HCT116 (cell line): ENCODE results near the gene CTSL. TPM values are rescaled to one million over a fixed set of nuclear protein-coding genes. Genes with fewer than 3 reads are reported as not detected.

Experiments
- ATAC-seq: fragments of 200-7000 bp; cut with Tn5 transposase; 2 replicates; pipeline ENCODE4 v1.9.1; 2020; ENCODE audit warnings: mild to moderate bottlenecking, moderate library complexity
- BruUV-seq: library from RNA; stranded (reverse); fragments of 400-500 nt; replicated peaks from 2 replicates; lab custom pipeline; 2021; lab: Mats Ljungman, UMichigan
- CTCF ChIA-PET: fragments of 300-600 bp; sonication (Branson Sonifier 250); formaldehyde crosslinking; loops from one replicate; lab custom pipeline; 2021; ENCODE audit warnings: antibody characterized with exemption; lab: Charles Lee
- POLR2A ChIA-PET: fragments of 300-600, 350-600 bp; sonication (Branson Sonifier 250); formaldehyde crosslinking; loops from one replicate; lab custom pipeline; 2021; ENCODE audit warnings: antibody characterized with exemption; lab: Charles Lee
- RAD21 ChIA-PET, 2 experiments: fragments of 300-600 bp; sonication (Branson Sonifier 250); formaldehyde crosslinking; loops; one replicate each; lab custom pipeline; 2023; ENCODE audit warnings: low total read pairs in 2 of 2; ENCODE audit not compliant: uncharacterized antibody in 2 of 2, unreplicated experiment in 2 of 2, low non-redundant PET in 1 of 2; lab: Charles Lee
- DNase-seq: peaks from one replicate; pipeline ENCODE4 v3.0.0-alpha.2; 2010; ENCODE audit warnings: low read depth, low spot score
- H2AFZ ChIP-seq: fragments of 200-600 bp; shearing (Covaris generic), sonication (generic); 2 replicates; pipeline ENCODE4 v1.6.1; 2017; ENCODE audit warnings: low read depth, mixed run types, mixed read lengths, antibody characterized with exemption, low read length; ENCODE audit not compliant: poor library complexity, severe bottlenecking
- H3K27ac ChIP-seq: 2 replicates; pipeline ENCODE4 v1.5.1; 2012; ENCODE audit warnings: low read depth, low read length
- H3K27me3 ChIP-seq: fragments of 200-600 bp; sonication (generic); 2 replicates; pipeline ENCODE4 v1.6.1; 2016; ENCODE audit warnings: mixed run types, low read length, mixed read lengths; ENCODE audit not compliant: insufficient read depth
- H3K36me3 ChIP-seq, 2 experiments: fragments of 200-500 bp in 1 of 2; fragments of 200-600 bp in 1 of 2; sonication (Bioruptor generic) in 1 of 2; sonication (generic) in 1 of 2; 2 replicates each; pipeline versions ENCODE4 v1.5.1 to v1.6.1; 2014 to 2016; ENCODE audit warnings: low read length in 2 of 2, inconsistent platforms in 1 of 2, mixed read lengths in 1 of 2, mixed run types in 1 of 2; ENCODE audit not compliant: insufficient read depth in 2 of 2, control insufficient read depth in 1 of 2
- H3K4me1 ChIP-seq, 2 experiments: fragments of 200-600 bp in 1 of 2; sonication (generic) in 1 of 2; 2 replicates each; pipeline versions ENCODE4 v1.5.1 to v1.6.1; 2012 to 2017; ENCODE audit warnings: low read length in 2 of 2, inconsistent platforms in 1 of 2, mild to moderate bottlenecking in 1 of 2, mixed read lengths in 1 of 2, mixed run types in 1 of 2, moderate library complexity in 1 of 2; ENCODE audit not compliant: insufficient read depth in 2 of 2, control insufficient read depth in 1 of 2
- H3K4me2 ChIP-seq: fragments of 200-600 bp; sonication (generic); 2 replicates; pipeline ENCODE4 v1.6.1; 2017; ENCODE audit warnings: mixed run types, low read length, mixed read lengths
- H3K4me3 ChIP-seq, 2 experiments: fragments of 200-600 bp in 1 of 2; sonication (generic) in 1 of 2; replicated peaks in 1 of 2; 2 replicates each; pipeline ENCODE4 v1.5.1; 2011 to 2016; ENCODE audit warnings: low read length in 2 of 2, control low read depth in 1 of 2, low read depth in 1 of 2, mild to moderate bottlenecking in 1 of 2, mixed read lengths in 1 of 2, mixed run types in 1 of 2
- H3K79me2 ChIP-seq: fragments of 200-600 bp; sonication (generic); 2 replicates; pipeline ENCODE4 v1.6.1; 2017; ENCODE audit warnings: mild to moderate bottlenecking, mixed run types, low read length, moderate library complexity, mixed read lengths; ENCODE audit not compliant: insufficient read depth
- H3K9ac ChIP-seq: fragments of 200-600 bp; sonication (generic); 2 replicates; pipeline ENCODE4 v1.6.1; 2016; ENCODE audit warnings: low read length, mixed read lengths
- H3K9me2 ChIP-seq: fragments of 200-600 bp; sonication (generic), shearing (Covaris generic); 2 replicates; pipeline ENCODE4 v1.6.1; 2017; ENCODE audit warnings: mixed run types, mild to moderate bottlenecking, moderate library complexity; ENCODE audit not compliant: insufficient read depth
- H3K9me3 ChIP-seq, 2 experiments: fragments of 200-500 bp in 1 of 2; fragments of 200-600 bp in 1 of 2; sonication (Bioruptor generic) in 1 of 2; sonication (generic) in 1 of 2; 2 replicates each; pipeline ENCODE4 v1.6.1; 2014 to 2017; ENCODE audit warnings: low read length in 2 of 2, mixed read lengths in 2 of 2, inconsistent platforms in 1 of 2, low read depth in 1 of 2, mild to moderate bottlenecking in 1 of 2, mixed run types in 1 of 2, moderate library complexity in 1 of 2; ENCODE audit not compliant: control insufficient read depth in 1 of 2, insufficient read depth in 1 of 2
- H4K20me1 ChIP-seq: fragments of 200-600 bp; sonication (generic), shearing (Covaris generic); 2 replicates; pipeline ENCODE4 v1.6.1; 2017; ENCODE audit warnings: mixed run types, mild to moderate bottlenecking, moderate library complexity; ENCODE audit not compliant: insufficient read depth
- CEBPB ChIP-seq: IDR thresholded peaks from 2 replicates; pipeline ENCODE4 v1.6.1; 2012; ENCODE audit warnings: low read depth
- EGR1 ChIP-seq: IDR thresholded peaks from 2 replicates; pipeline ENCODE4 v1.6.1; 2012; ENCODE audit warnings: low read depth
- ELF1 ChIP-seq: IDR thresholded peaks from 2 replicates; pipeline ENCODE4 v1.6.1; 2012; ENCODE audit warnings: low read depth, borderline replicate concordance
- EZH2phosphoT487 ChIP-seq: fragments of 200-600 bp; IDR thresholded peaks from 2 replicates; pipeline ENCODE4 v1.6.1; 2018; ENCODE audit warnings: antibody characterized with exemption, borderline replicate concordance
- FOSL1 ChIP-seq: IDR thresholded peaks from 2 replicates; pipeline ENCODE4 v1.6.1; 2012; ENCODE audit warnings: low read depth
- JUND ChIP-seq: IDR thresholded peaks from 2 replicates; pipeline ENCODE4 v1.6.1; 2012
- POLR2A ChIP-seq: IDR thresholded peaks from 2 replicates; pipeline ENCODE4 v1.7.0; 2011; ENCODE audit warnings: borderline replicate concordance; ENCODE audit not compliant: insufficient read depth, insufficient read length; ENCODE audit errors: extremely low read depth
- RAD21 ChIP-seq: IDR thresholded peaks from 2 replicates; pipeline ENCODE4 v1.6.1; 2012; ENCODE audit warnings: low read depth, mild to moderate bottlenecking
- SP1 ChIP-seq: IDR thresholded peaks from 2 replicates; pipeline ENCODE4 v1.6.1; 2012; ENCODE audit warnings: low read depth
- SRF ChIP-seq: IDR thresholded peaks from 2 replicates; pipeline ENCODE4 v1.6.1; 2012; ENCODE audit warnings: low read depth
- ZNF274 ChIP-seq: fragments of 200-500 bp; sonication (Bioruptor generic); IDR thresholded peaks from 2 replicates; pipeline ENCODE4 v1.6.1; 2014; ENCODE audit warnings: mild to moderate bottlenecking, low read depth, low read length, inconsistent platforms
- intact Hi-C: fragments of 100-400 bp; cut with micrococcal nuclease; formaldehyde crosslinking; loops from 2 replicates; pipeline ENCODE4 v1.10.0; 2022
- total RNA-seq: library from RNA; stranded (reverse); gene quantifications from one replicate; pipeline ENCODE4 v1.2.1, GENCODE V29; 2021; ENCODE audit not compliant: unreplicated experiment
- TF ChIP-seq, protein P1 (sequence below): IDR thresholded peaks from 2 replicates; pipeline ENCODE4 v1.6.1; 2012
- TF ChIP-seq, protein P2 (sequence below), 3 experiments: fragments of 200-600 bp in 1 of 3; sonication (generic) in 1 of 3; IDR thresholded peaks in 2 of 3; conservative IDR thresholded peaks in 1 of 3; 2 replicates each; pipeline ENCODE4 v1.5.1; 2012 to 2017; ENCODE audit warnings: low read depth in 2 of 3, low read length in 2 of 3, antibody characterized with exemption in 1 of 3, borderline replicate concordance in 1 of 3, control low read depth in 1 of 3, mild to moderate bottlenecking in 1 of 3, mixed read lengths in 1 of 3, mixed run types in 1 of 3, moderate library complexity in 1 of 3; ENCODE audit not compliant: insufficient read depth in 1 of 3
- TF ChIP-seq, protein P3 (sequence below): IDR thresholded peaks from 2 replicates; pipeline ENCODE4 v1.6.1; 2012; ENCODE audit warnings: low read depth

Gene CTSL
- total RNA-seq, 1 experiment from 2014 or later = 63.1 TPM

DNA sequence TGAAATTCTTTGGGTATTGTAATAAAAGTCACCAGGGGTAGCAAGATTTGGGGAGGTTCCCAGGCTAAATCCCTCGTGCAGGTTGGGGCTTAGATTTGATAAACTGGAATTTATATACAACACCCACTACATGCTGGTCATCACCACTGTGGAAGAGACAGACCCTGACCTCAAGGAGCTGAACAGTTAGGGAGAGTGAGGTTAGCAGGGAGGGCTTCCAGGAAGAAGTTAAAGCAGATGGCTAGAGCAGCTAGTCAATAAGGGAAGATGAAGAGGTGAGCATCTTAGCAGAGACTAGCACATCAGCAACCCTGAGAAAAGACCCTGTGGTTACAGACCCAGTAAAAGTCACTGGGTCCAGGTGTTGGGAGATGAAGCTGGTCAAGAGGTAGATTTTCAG is 6.4 kb downstream of the CTSL start:
- ChIA-PET CTCF (no interaction called here), RAD21 (no interaction called here), POLR2A (no interaction called here)
- H3K27me3 ChIP-seq = no peaks in the 10 kb centered on the region
- H3K4me3 ChIP-seq = no peak overlapping the region
- ATAC-seq (no peak), DNase-seq (no peak)
- H4K20me1 ChIP-seq = no peaks in the 10 kb centered on the region
- H3K36me3 ChIP-seq = peaks cover 10 to 20% of the 10 kb centered on the region in 2 experiments; a peak in 2 of 4 replicates
- no peak overlapping the region for H3K4me2 ChIP-seq
- H3K27ac ChIP-seq = no peak overlapping the region
- no TSS peak for BruUV-seq
- H3K9me2 ChIP-seq = no peaks in the 10 kb centered on the region
- no peak overlapping the region for H2AFZ ChIP-seq
- intact Hi-C loops = no loop called here
- H3K9me3 ChIP-seq = no peaks in the 10 kb centered on the region
- no peak overlapping the region for H3K9ac ChIP-seq
- H3K79me2 ChIP-seq = no peaks in the 10 kb centered on the region
- peaks cover under 1 to 4% of the 10 kb centered on the region in 2 experiments; a peak in 2 of 4 replicates for H3K4me1 ChIP-seq
- no peak for TF ChIP-seq ZNF274
- TF ChIP-seq, all 23 proteins: peak for 0

DNA sequence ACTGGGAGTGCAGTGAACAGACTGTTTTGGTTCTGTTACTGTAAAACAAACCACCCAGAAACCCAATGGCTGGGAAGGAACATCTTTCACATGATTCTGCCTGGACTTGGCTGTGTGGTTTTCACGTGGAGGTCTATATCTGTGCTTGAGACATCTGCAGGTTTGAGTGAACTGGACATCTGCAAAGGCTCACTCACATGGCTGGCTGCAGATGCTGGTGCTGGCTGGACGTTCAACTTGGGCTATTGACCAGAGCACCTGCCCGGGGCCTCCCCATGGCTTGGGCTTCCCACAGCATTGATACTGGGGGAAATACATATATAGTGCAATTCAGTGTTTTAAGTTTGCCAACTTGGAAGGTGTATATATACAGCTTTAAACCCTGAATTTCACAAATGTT is 6.8 kb downstream of the CTSL start:
- TF ChIP-seq CEBPB (no peak), JUND (no peak), POLR2A (no peak), SRF (no peak), ZNF274 (no peak), EGR1 (no peak), ELF1 (no peak), RAD21 (no peak), EZH2phosphoT487 (no peak), SP1 (no peak), FOSL1 (no peak)
- TF ChIP-seq, protein P1, sequence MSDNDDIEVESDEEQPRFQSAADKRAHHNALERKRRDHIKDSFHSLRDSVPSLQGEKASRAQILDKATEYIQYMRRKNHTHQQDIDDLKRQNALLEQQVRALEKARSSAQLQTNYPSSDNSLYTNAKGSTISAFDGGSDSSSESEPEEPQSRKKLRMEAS = no peak
- TF ChIP-seq, protein P2, sequence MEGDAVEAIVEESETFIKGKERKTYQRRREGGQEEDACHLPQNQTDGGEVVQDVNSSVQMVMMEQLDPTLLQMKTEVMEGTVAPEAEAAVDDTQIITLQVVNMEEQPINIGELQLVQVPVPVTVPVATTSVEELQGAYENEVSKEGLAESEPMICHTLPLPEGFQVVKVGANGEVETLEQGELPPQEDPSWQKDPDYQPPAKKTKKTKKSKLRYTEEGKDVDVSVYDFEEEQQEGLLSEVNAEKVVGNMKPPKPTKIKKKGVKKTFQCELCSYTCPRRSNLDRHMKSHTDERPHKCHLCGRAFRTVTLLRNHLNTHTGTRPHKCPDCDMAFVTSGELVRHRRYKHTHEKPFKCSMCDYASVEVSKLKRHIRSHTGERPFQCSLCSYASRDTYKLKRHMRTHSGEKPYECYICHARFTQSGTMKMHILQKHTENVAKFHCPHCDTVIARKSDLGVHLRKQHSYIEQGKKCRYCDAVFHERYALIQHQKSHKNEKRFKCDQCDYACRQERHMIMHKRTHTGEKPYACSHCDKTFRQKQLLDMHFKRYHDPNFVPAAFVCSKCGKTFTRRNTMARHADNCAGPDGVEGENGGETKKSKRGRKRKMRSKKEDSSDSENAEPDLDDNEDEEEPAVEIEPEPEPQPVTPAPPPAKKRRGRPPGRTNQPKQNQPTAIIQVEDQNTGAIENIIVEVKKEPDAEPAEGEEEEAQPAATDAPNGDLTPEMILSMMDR (IDR thresholded peaks at IDR 0.05 in 2 of 3, conservative IDR thresholded peaks at IDR 0.05 in 1 of 3; ENCODE audit: borderline replicate concordance in 1 of 3, insufficient read depth in 1 of 3, low read depth in 2 of 3, low read length in 2 of 3) = no peak
- TF ChIP-seq, protein P3, sequence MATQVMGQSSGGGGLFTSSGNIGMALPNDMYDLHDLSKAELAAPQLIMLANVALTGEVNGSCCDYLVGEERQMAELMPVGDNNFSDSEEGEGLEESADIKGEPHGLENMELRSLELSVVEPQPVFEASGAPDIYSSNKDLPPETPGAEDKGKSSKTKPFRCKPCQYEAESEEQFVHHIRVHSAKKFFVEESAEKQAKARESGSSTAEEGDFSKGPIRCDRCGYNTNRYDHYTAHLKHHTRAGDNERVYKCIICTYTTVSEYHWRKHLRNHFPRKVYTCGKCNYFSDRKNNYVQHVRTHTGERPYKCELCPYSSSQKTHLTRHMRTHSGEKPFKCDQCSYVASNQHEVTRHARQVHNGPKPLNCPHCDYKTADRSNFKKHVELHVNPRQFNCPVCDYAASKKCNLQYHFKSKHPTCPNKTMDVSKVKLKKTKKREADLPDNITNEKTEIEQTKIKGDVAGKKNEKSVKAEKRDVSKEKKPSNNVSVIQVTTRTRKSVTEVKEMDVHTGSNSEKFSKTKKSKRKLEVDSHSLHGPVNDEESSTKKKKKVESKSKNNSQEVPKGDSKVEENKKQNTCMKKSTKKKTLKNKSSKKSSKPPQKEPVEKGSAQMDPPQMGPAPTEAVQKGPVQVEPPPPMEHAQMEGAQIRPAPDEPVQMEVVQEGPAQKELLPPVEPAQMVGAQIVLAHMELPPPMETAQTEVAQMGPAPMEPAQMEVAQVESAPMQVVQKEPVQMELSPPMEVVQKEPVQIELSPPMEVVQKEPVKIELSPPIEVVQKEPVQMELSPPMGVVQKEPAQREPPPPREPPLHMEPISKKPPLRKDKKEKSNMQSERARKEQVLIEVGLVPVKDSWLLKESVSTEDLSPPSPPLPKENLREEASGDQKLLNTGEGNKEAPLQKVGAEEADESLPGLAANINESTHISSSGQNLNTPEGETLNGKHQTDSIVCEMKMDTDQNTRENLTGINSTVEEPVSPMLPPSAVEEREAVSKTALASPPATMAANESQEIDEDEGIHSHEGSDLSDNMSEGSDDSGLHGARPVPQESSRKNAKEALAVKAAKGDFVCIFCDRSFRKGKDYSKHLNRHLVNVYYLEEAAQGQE = no peak
- Histone ChIP-seq H3K27ac (no peak overlapping the region), H3K4me3 (no peak overlapping the region), H3K27me3 (no peaks in the 10 kb centered on the region), H3K9me3 (no peaks in the 10 kb centered on the region), H3K36me3 (peaks cover 10 to 18% of the 10 kb centered on the region in 2 experiments; a peak in 2 of 4 replicates), H3K9me2 (no peaks in the 10 kb centered on the region), H4K20me1 (no peaks in the 10 kb centered on the region), H3K4me2 (no peak overlapping the region), H2AFZ (no peak overlapping the region), H3K79me2 (no peaks in the 10 kb centered on the region), H3K9ac (no peak overlapping the region), H3K4me1 (0 out of 4 replicates have a peak, but pooled peaks cover 0 to under 1% of the 10 kb centered on the region in 2 experiments)
- BruUV-seq = no TSS peak
- ATAC-seq (no peak), DNase-seq (no peak)
- RAD21 ChIA-PET = no interaction called here
- POLR2A ChIA-PET = no interaction called here
- intact Hi-C loops = no loop called here
- CTCF ChIA-PET = no interaction called here
